Ovary (tissue), 1 donor: ENCODE data around the gene ACO1.

Experiments
- EP300 ChIP-seq: sonication (generic); formaldehyde crosslinking; IDR thresholded peaks from one replicate; pipeline ENCODE4 v1.6.1; 2017; ENCODE audit warnings: antibody characterized with exemption
- POLR2A ChIP-seq: fragments of 450-650 bp; IDR thresholded peaks from one replicate; pipeline ENCODE4 v1.6.1; 2017; ENCODE audit warnings: antibody characterized with exemption, mild to moderate bottlenecking, moderate library complexity

- TF ChIP-seq POLR2A: no peak
- no peak for TF ChIP-seq EP300
These were observed 9.5 kb downstream of the ACO1 start for GRCh38 chr9:32393911-32394310.
